ENCODE results near the gene FABP7.

DNA sequence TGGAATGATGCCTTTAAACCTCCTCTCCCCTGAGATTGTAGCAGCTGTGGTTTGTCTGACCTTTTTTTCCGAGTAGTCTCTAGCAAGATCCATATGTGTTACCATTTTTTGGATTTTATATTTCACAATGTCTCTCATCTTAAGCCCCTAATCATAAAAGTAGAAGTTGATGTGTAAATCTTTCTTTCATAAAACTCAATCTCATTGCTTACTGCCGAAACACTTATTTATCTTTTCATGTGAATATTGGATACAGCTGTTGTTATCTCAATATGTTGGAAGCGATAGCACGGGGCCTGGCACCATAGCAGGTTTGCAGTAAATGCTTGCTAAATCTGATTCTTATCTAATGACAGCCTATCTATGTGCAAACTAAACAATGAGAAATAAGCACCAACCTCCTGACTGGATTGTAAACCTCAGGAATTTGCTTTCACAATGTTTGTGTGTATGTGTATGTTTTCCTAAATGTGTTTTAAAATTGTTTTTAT is 23.7 kb downstream of the FABP7 start:
- TF ChIP-seq CTCF (IDR thresholded peaks at IDR 0.05; ENCODE audit: low read depth, low read length) = no peak
- TF ChIP-seq EZH2phosphoT487 (IDR thresholded peaks at IDR 0.05; ENCODE audit: low read depth) = no peak

Measured in OCI-LY3 (cell line).